HFF-Myc (cell line): Measurements from ENCODE around the gene GGTLC2.

ENCODE experiments used
- DNase-seq: peaks from one replicate; pipeline ENCODE4 v3.0.0-alpha.2; 2011; ENCODE audit warnings: low read depth; ENCODE audit errors: extremely low read depth
- H3K4me3 ChIP-seq: replicated peaks from 2 replicates; pipeline ENCODE4 v1.5.1; 2011; ENCODE audit warnings: low read depth, mild to moderate bottlenecking, control low read depth, low read length
- CTCF ChIP-seq: IDR thresholded peaks from 2 replicates; pipeline ENCODE4 v1.5.1; 2012; ENCODE audit warnings: mild to moderate bottlenecking, low read depth, low read length, control low read depth; ENCODE audit errors: missing control alignments

GGTLC2 gene

GRCh38 chr22:22687638-22688500, 43.5 kb downstream of the GGTLC2 start:
- TF ChIP-seq CTCF = peak; percentile 80
- H3K4me3 ChIP-seq = no peak overlapping the region
- DNase-seq = peak; percentile 12

- DNase-seq = no peak
- no peak for TF ChIP-seq CTCF
- no peak overlapping the region for H3K4me3 ChIP-seq
Measured at GRCh38 chr22:22689621-22690345, 45.4 kb downstream of the GGTLC2 start.

GRCh38 chr22:22691055-22691454, 46.6 kb downstream of the GGTLC2 start:
- no peak overlapping the region for H3K4me3 ChIP-seq
- no peak for TF ChIP-seq CTCF
- DNase-seq = no peak

- no peak for DNase-seq
- no peak for TF ChIP-seq CTCF
- H3K4me3 ChIP-seq = no peak overlapping the region
Measured at GRCh38 chr22:22691716-22692701, 47.6 kb downstream of the GGTLC2 start.

GRCh38 chr22:22692707-22693530, 48.5 kb downstream of the GGTLC2 start:
- no peak overlapping the region for H3K4me3 ChIP-seq
- peak; percentile 76 for TF ChIP-seq CTCF
- DNase-seq = no peak

GRCh38 chr22:22693531-22693884, 49.1 kb downstream of the GGTLC2 start:
- H3K4me3 ChIP-seq = no peak overlapping the region
- DNase-seq = no peak
- TF ChIP-seq CTCF = no peak
